ENCODE measurements around the gene PHIP. TPM values are rescaled to one million over a fixed set of nuclear protein-coding genes. Genes with fewer than 3 reads are reported as not detected.

Gene PHIP
- total and polyA plus RNA-seq, 2 donors (not counting 3 experiments of a cell fraction or from before 2014, with no cell fraction given): 3.5 to 28.4 TPM

- dilution Hi-C loops (cut with MboI; ENCODE audit: extremely low pct_ligation_motif_present, low sequenced_read_pairs): no loop called here
- DNase-seq (ENCODE audit: low read depth, low spot score) (no peak), FAIRE-seq (no peak)
- Histone ChIP-seq H3K9me1 (replicated peaks; ENCODE audit: control insufficient read depth, extremely low read depth, insufficient read depth, low read length) (no peaks in the 10 kb centered on the region), H3K9me3 (replicated peaks; ENCODE audit: control insufficient read depth, insufficient read depth, low read length) (no peaks in the 10 kb centered on the region), H3K27me3 (ENCODE audit: control insufficient read depth in 2 of 2, insufficient read depth in 2 of 2, low read length in 2 of 2) (no peaks in the 10 kb centered on the region), H3K36me3 (ENCODE audit: control insufficient read depth in 2 of 2, extremely low read depth in 1 of 2, insufficient read depth in 2 of 2, low read length in 2 of 2) (peaks cover 3 to 29% of the 10 kb centered on the region in 2 experiments), H3K9ac (replicated peaks; ENCODE audit: extremely low read depth, insufficient read depth, low read length) (no peak overlapping the region), H2AFZ (ENCODE audit: low read depth, low read length) (no peak overlapping the region), H4K20me1 (replicated peaks; ENCODE audit: control insufficient read depth, extremely low read depth, insufficient read depth, low read length) (peaks cover 2% of the 10 kb centered on the region), H3K79me2 (ENCODE audit: control insufficient read depth, insufficient read depth, low read length) (no peaks in the 10 kb centered on the region), H3K27ac (ENCODE audit: insufficient read depth, low read depth, low read length) (no peak overlapping the region), H3K4me2 (ENCODE audit: insufficient read depth, low read length) (no peak overlapping the region), H3K4me1 (ENCODE audit: control insufficient read depth, extremely low read depth, insufficient read depth, low read length) (no peaks in the 10 kb centered on the region), H3K4me3 (replicated peaks in 1 of 3; ENCODE audit: insufficient read depth in 1 of 3, low read depth in 1 of 3, low read length in 3 of 3) (no peak overlapping the region)
- POLR2A ChIA-PET: no interaction called here
- no peak for TF ChIP-seq MAX (IDR thresholded peaks at IDR 0.05; ENCODE audit: insufficient read depth, insufficient read length)
- CTCF ChIA-PET: no interaction called here
- no TSS peak for BruUV-seq (replicated peaks)
- intact Hi-C loops (cut with micrococcal nuclease): no loop called here
Observed at GRCh38 chr6:78942446-78942845, 135.6 kb downstream of the PHIP start.

GRCh38 chr6:78936515-78936914, 141.5 kb downstream of the PHIP start:
- Histone ChIP-seq H3K4me1 (ENCODE audit: control insufficient read depth, extremely low read depth, insufficient read depth, low read length) (no peaks in the 10 kb centered on the region), H3K9me3 (replicated peaks; ENCODE audit: control insufficient read depth, insufficient read depth, low read length) (no peaks in the 10 kb centered on the region), H3K9ac (replicated peaks; ENCODE audit: extremely low read depth, insufficient read depth, low read length) (no peak overlapping the region), H3K4me3 (replicated peaks in 1 of 3; ENCODE audit: insufficient read depth in 1 of 3, low read depth in 1 of 3, low read length in 3 of 3) (no peak overlapping the region), H3K27me3 (ENCODE audit: control insufficient read depth in 2 of 2, insufficient read depth in 2 of 2, low read length in 2 of 2) (no peaks in the 10 kb centered on the region), H3K4me2 (ENCODE audit: insufficient read depth, low read length) (no peak overlapping the region), H3K27ac (ENCODE audit: insufficient read depth, low read depth, low read length) (no peak overlapping the region), H3K36me3 (ENCODE audit: control insufficient read depth in 2 of 2, extremely low read depth in 1 of 2, insufficient read depth in 2 of 2, low read length in 2 of 2) (peaks cover 3 to 6% of the 10 kb centered on the region in 2 experiments), H4K20me1 (replicated peaks; ENCODE audit: control insufficient read depth, extremely low read depth, insufficient read depth, low read length) (no peaks in the 10 kb centered on the region), H3K9me1 (replicated peaks; ENCODE audit: control insufficient read depth, extremely low read depth, insufficient read depth, low read length) (no peaks in the 10 kb centered on the region), H3K79me2 (ENCODE audit: control insufficient read depth, insufficient read depth, low read length) (no peaks in the 10 kb centered on the region), H2AFZ (ENCODE audit: low read depth, low read length) (no peak overlapping the region)
- FAIRE-seq: no peak
- dilution Hi-C loops (cut with MboI; ENCODE audit: extremely low pct_ligation_motif_present, low sequenced_read_pairs) (no loop called here), intact Hi-C loops (cut with micrococcal nuclease) (no loop called here)
- no TSS peak for BruUV-seq (replicated peaks)
- POLR2A ChIA-PET: no interaction called here
- TF ChIP-seq EZH2 (IDR thresholded peaks at IDR 0.05; ENCODE audit: borderline replicate concordance, low read depth, low read length, severe bottlenecking) (no peak), POLR2AphosphoS5 (IDR thresholded peaks at IDR 0.05; ENCODE audit: insufficient read depth, low read depth, low read length) (no peak), MYC (IDR thresholded peaks at IDR 0.05; ENCODE audit: low read depth, low read length) (no peak), POLR2A (IDR thresholded peaks at IDR 0.05; ENCODE audit: low read depth, low read length) (no peak), MAX (IDR thresholded peaks at IDR 0.05; ENCODE audit: insufficient read depth, insufficient read length) (no peak), JUN (IDR thresholded peaks at IDR 0.05; ENCODE audit: borderline replicate concordance, insufficient read depth, insufficient read length, low read depth) (no peak), CTCF (IDR thresholded peaks at IDR 0.05; ENCODE audit: extremely low read depth in 1 of 2, insufficient read depth in 1 of 2, low read depth in 1 of 2, low read length in 2 of 2) (no peak), GATA2 (IDR thresholded peaks at IDR 0.05; ENCODE audit: insufficient read depth, insufficient read length, low read depth, low read length) (no peak), FOS (IDR thresholded peaks at IDR 0.05; ENCODE audit: borderline replicate concordance, insufficient read depth, low read length) (no peak)
- DNase-seq (ENCODE audit: low read depth, low spot score): no peak
- CTCF ChIA-PET: interaction anchor here (1.2 to 1.5 kb wide), 2 partner anchors 9 to 32 kb away, joined by 4 read pairs; no protein-coding TSS in a partner anchor

All from endothelial cell of umbilical vein (primary cell).